SK-N-SH (cell line): ENCODE results near the gene CPS1. TPM values are rescaled to one million over a fixed set of nuclear protein-coding genes. Genes with fewer than 3 reads are reported as not detected.

Experiments used
- CTCF ChIA-PET: fragments of 300-600, 350-600 bp; formaldehyde crosslinking; extraction: SDS; loops from one replicate; lab custom pipeline; 2021; lab: Yijun Ruan, JAX
- POLR2A ChIA-PET: fragments of 350-600 bp; sonication (Branson Sonifier 250); formaldehyde crosslinking; extraction: SDS; loops from one replicate; lab custom pipeline; 2020; ENCODE audit warnings: antibody characterized with exemption, inconsistent platforms; lab: Yijun Ruan, JAX
- DNase-seq: peaks from one replicate; pipeline ENCODE4 v3.0.0; 2012
- H2AFZ ChIP-seq: fragments of 200-600 bp; sonication (generic); 2 replicates; pipeline ENCODE4 v1.8.1; 2016; ENCODE audit warnings: antibody characterized with exemption, mild to moderate bottlenecking, low read depth
- H3F3A ChIP-seq: fragments of 200-600 bp; sonication (generic); replicated peaks from 2 replicates; pipeline ENCODE3; 2016; ENCODE audit warnings: antibody characterized with exemption, mild to moderate bottlenecking; ENCODE audit not compliant: insufficient read depth
- H3K27ac ChIP-seq, 2 experiments: fragments of 200-500 bp in 1 of 2; fragments of 200-600 bp in 1 of 2; sonication (Bioruptor generic) in 1 of 2; sonication (generic), shearing (Covaris generic) in 1 of 2; 2 replicates each; pipeline versions ENCODE4 v1.5.1 to v1.6.1; 2014 to 2016; ENCODE audit warnings: low read depth in 2 of 2, inconsistent platforms in 1 of 2, low read length in 1 of 2, mild to moderate bottlenecking in 1 of 2, mixed read lengths in 1 of 2
- H3K27me3 ChIP-seq: fragments of 200-600 bp; sonication (generic), shearing (Covaris generic); 2 replicates; pipeline ENCODE4 v1.6.1; 2016; ENCODE audit warnings: mixed run types; ENCODE audit not compliant: insufficient read depth
- H3K36me3 ChIP-seq, 2 experiments: fragments of 200-500 bp in 1 of 2; fragments of 200-600 bp in 1 of 2; sonication (Bioruptor generic) in 1 of 2; sonication (generic) in 1 of 2; replicated peaks in 1 of 2; 2 replicates each; pipeline versions ENCODE3 to v1.5.1; 2014 to 2016; ENCODE audit warnings: low read length in 1 of 2, mild to moderate bottlenecking in 1 of 2; ENCODE audit not compliant: insufficient read depth in 2 of 2, control insufficient read depth in 1 of 2
- H3K4me1 ChIP-seq, 2 experiments: fragments of 200-500 bp in 1 of 2; fragments of 200-600 bp in 1 of 2; sonication (Bioruptor generic) in 1 of 2; sonication (generic), shearing (Covaris generic) in 1 of 2; 2 replicates each; pipeline versions ENCODE4 v1.5.1 to v1.6.1; 2014 to 2016; ENCODE audit warnings: low read depth in 1 of 2, low read length in 1 of 2, mixed run types in 1 of 2; ENCODE audit not compliant: insufficient read depth in 2 of 2, control insufficient read depth in 1 of 2
- H3K4me2 ChIP-seq: fragments of 200-600 bp; sonication (generic), shearing (Covaris generic); 2 replicates; pipeline ENCODE4 v1.6.1; 2017; ENCODE audit warnings: mixed run types
- H3K4me3 ChIP-seq, 2 experiments: fragments of 200-500 bp in 1 of 2; fragments of 200-600 bp in 1 of 2; sonication (Bioruptor generic) in 1 of 2; sonication (generic), shearing (Covaris generic) in 1 of 2; 2 replicates each; pipeline versions ENCODE4 v1.5.1 to v1.8.1; 2014 to 2016; ENCODE audit warnings: low read depth in 2 of 2, inconsistent platforms in 1 of 2, low read length in 1 of 2, mild to moderate bottlenecking in 1 of 2, mixed read lengths in 1 of 2, moderate library complexity in 1 of 2
- H3K79me2 ChIP-seq: fragments of 200-600 bp; sonication (generic); 2 replicates; pipeline ENCODE4 v1.8.1; 2017; ENCODE audit warnings: mild to moderate bottlenecking; ENCODE audit not compliant: insufficient read depth
- H3K9ac ChIP-seq: fragments of 200-600 bp; sonication (generic); 2 replicates; pipeline ENCODE4 v1.6.1; 2017; ENCODE audit warnings: mixed run types
- H3K9me2 ChIP-seq: fragments of 200-600 bp; sonication (generic); 2 replicates; pipeline ENCODE4 v1.6.1; 2017; ENCODE audit warnings: mixed run types
- H3K9me3 ChIP-seq: fragments of 200-600 bp; sonication (generic); 2 replicates; pipeline ENCODE4 v1.6.1; 2017; ENCODE audit warnings: mixed run types, mild to moderate bottlenecking, moderate library complexity
- H4K20me1 ChIP-seq: fragments of 200-600 bp; sonication (generic); 2 replicates; pipeline ENCODE4 v1.6.1; 2017; ENCODE audit warnings: mild to moderate bottlenecking, mixed run types; ENCODE audit not compliant: insufficient read depth
- ELF1 ChIP-seq: IDR thresholded peaks from 2 replicates; pipeline ENCODE4 v1.4.0; 2012
- EP300 ChIP-seq, 2 experiments: IDR thresholded peaks; 2 replicates each; pipeline versions ENCODE4 v1.4.0 to v1.6.1; 2012; ENCODE audit warnings: borderline replicate concordance in 1 of 2, low read depth in 1 of 2, low read length in 1 of 2
- GABPA ChIP-seq: IDR thresholded peaks from 2 replicates; pipeline ENCODE4 v1.4.0; 2012; ENCODE audit warnings: low read depth, mild to moderate bottlenecking
- GATA2 ChIP-seq: sonication (generic); formaldehyde crosslinking; IDR thresholded peaks from 2 replicates; pipeline ENCODE4 v1.5.0; 2020; ENCODE audit warnings: mild to moderate bottlenecking, missing genetic modification reagents
- JUND ChIP-seq: IDR thresholded peaks from 2 replicates; pipeline ENCODE4 v1.4.0; 2012
- MEF2A ChIP-seq: IDR thresholded peaks from 2 replicates; pipeline ENCODE4 v1.4.0; 2012; ENCODE audit warnings: low read depth, borderline replicate concordance
- MXI1 ChIP-seq: IDR thresholded peaks from 2 replicates; pipeline ENCODE4 v1.6.1; 2012; ENCODE audit warnings: mild to moderate bottlenecking, low read depth, low read length, improper control_type of control experiment
- NRF1 ChIP-seq: IDR thresholded peaks from 2 replicates; pipeline ENCODE4 v1.6.1; 2012; ENCODE audit warnings: low read depth, mild to moderate bottlenecking, low read length
- RCOR1 ChIP-seq: fragments of 150-350 bp; IDR thresholded peaks from 2 replicates; pipeline ENCODE4 v1.6.1; 2017; ENCODE audit warnings: antibody characterized with exemption, low read length
- TAF1 ChIP-seq: IDR thresholded peaks from 2 replicates; pipeline ENCODE4 v1.6.1; 2012; ENCODE audit warnings: low read depth, mild to moderate bottlenecking, low read length, moderate library complexity, borderline replicate concordance
- TCF12 ChIP-seq: IDR thresholded peaks from 2 replicates; pipeline ENCODE4 v1.4.0; 2012
- YY1 ChIP-seq: IDR thresholded peaks from 2 replicates; pipeline ENCODE4 v1.4.0; 2012; ENCODE audit warnings: low read depth, mild to moderate bottlenecking
- WGBS: methylation state at CpG from one replicate; pipeline ENCODE4 v1.1.6; 2017; ENCODE audit warnings: low lambda C conversion rate; 5-methylcytosine and 5-hydroxymethylcytosine counted together
- polyA plus RNA-seq, 3 experiments: library from polyadenylated mRNA; depleted of rRNA; stranded (reverse); fragments of >200 nt; gene quantifications; 2 replicates each; pipeline ENCODE4 v1.2.3, GENCODE V29; 2012
- TF ChIP-seq, protein P1 (sequence below): IDR thresholded peaks from 2 replicates; pipeline ENCODE4 v1.4.0; 2012; ENCODE audit warnings: low read depth
- TF ChIP-seq, protein P2 (sequence below): fragments of 200-600 bp; sonication (generic); IDR thresholded peaks from 2 replicates; pipeline ENCODE4 v1.6.1; 2017; ENCODE audit warnings: antibody characterized with exemption, mild to moderate bottlenecking, moderate library complexity
- TF ChIP-seq, protein P3 (sequence below): fragments of 150-350 bp; IDR thresholded peaks from 2 replicates; pipeline ENCODE4 v1.6.1; 2017; ENCODE audit warnings: antibody characterized with exemption, low read length, low read depth, borderline replicate concordance
- TF ChIP-seq, protein P4 (sequence below): IDR thresholded peaks from 2 replicates; pipeline ENCODE4 v1.6.1; 2012; ENCODE audit warnings: mild to moderate bottlenecking, low read depth, low read length, moderate library complexity

Gene CPS1
- polyA plus RNA-seq, 1 of the 3 experiments (the other 2 are of a cell fraction): 9.2 TPM

DNA sequence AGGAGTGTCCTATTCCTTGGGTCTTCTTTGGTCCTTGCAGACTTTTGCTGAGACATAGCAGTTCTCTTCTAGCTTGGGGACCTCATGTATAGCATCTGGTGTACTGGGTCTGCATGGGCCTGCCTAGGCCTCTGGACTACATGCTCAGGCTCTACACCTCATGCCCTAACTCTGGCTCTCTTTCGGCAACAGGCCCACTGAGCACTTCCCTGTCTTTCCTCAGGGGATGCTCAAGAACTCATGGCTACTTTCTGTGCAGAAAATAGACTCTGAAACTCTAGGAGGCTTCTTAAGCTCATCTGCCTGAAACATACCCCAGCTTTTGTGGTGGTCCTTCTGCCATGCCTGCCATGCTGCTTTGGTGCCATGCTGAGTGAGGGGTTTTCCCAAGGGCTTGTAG lies 21.5 kb upstream of the CPS1 start:
- CTCF ChIA-PET: interaction anchor here (2.9 kb wide), 1 partner anchor 32 kb away, joined by 16 read pairs; no protein-coding TSS in a partner anchor
- H3K9me3 ChIP-seq: no peaks in the 10 kb centered on the region
- H3F3A ChIP-seq: no peaks in the 10 kb centered on the region
- no peak overlapping the region for H3K9ac ChIP-seq
- TF ChIP-seq ELF1 (no peak), GATA2 (CRISPR knock-in tag) (no peak), TAF1 (no peak), MXI1 (no peak), JUND (no peak), EP300 (IDR thresholded peaks at IDR 0.05; ENCODE audit: borderline replicate concordance in 1 of 2, low read depth in 1 of 2, low read length in 1 of 2) (no peak), GABPA (no peak), MEF2A (no peak), YY1 (no peak), TCF12 (no peak), RCOR1 (no peak), NRF1 (no peak)
- TF ChIP-seq, protein P1, sequence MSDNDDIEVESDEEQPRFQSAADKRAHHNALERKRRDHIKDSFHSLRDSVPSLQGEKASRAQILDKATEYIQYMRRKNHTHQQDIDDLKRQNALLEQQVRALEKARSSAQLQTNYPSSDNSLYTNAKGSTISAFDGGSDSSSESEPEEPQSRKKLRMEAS: no peak
- TF ChIP-seq, protein P2, sequence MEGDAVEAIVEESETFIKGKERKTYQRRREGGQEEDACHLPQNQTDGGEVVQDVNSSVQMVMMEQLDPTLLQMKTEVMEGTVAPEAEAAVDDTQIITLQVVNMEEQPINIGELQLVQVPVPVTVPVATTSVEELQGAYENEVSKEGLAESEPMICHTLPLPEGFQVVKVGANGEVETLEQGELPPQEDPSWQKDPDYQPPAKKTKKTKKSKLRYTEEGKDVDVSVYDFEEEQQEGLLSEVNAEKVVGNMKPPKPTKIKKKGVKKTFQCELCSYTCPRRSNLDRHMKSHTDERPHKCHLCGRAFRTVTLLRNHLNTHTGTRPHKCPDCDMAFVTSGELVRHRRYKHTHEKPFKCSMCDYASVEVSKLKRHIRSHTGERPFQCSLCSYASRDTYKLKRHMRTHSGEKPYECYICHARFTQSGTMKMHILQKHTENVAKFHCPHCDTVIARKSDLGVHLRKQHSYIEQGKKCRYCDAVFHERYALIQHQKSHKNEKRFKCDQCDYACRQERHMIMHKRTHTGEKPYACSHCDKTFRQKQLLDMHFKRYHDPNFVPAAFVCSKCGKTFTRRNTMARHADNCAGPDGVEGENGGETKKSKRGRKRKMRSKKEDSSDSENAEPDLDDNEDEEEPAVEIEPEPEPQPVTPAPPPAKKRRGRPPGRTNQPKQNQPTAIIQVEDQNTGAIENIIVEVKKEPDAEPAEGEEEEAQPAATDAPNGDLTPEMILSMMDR: no peak
- TF ChIP-seq, protein P3, sequence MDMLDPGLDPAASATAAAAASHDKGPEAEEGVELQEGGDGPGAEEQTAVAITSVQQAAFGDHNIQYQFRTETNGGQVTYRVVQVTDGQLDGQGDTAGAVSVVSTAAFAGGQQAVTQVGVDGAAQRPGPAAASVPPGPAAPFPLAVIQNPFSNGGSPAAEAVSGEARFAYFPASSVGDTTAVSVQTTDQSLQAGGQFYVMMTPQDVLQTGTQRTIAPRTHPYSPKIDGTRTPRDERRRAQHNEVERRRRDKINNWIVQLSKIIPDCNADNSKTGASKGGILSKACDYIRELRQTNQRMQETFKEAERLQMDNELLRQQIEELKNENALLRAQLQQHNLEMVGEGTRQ: no peak
- TF ChIP-seq, protein P4, sequence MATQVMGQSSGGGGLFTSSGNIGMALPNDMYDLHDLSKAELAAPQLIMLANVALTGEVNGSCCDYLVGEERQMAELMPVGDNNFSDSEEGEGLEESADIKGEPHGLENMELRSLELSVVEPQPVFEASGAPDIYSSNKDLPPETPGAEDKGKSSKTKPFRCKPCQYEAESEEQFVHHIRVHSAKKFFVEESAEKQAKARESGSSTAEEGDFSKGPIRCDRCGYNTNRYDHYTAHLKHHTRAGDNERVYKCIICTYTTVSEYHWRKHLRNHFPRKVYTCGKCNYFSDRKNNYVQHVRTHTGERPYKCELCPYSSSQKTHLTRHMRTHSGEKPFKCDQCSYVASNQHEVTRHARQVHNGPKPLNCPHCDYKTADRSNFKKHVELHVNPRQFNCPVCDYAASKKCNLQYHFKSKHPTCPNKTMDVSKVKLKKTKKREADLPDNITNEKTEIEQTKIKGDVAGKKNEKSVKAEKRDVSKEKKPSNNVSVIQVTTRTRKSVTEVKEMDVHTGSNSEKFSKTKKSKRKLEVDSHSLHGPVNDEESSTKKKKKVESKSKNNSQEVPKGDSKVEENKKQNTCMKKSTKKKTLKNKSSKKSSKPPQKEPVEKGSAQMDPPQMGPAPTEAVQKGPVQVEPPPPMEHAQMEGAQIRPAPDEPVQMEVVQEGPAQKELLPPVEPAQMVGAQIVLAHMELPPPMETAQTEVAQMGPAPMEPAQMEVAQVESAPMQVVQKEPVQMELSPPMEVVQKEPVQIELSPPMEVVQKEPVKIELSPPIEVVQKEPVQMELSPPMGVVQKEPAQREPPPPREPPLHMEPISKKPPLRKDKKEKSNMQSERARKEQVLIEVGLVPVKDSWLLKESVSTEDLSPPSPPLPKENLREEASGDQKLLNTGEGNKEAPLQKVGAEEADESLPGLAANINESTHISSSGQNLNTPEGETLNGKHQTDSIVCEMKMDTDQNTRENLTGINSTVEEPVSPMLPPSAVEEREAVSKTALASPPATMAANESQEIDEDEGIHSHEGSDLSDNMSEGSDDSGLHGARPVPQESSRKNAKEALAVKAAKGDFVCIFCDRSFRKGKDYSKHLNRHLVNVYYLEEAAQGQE: no peak
- TF ChIP-seq, all 33 proteins: peak for 0
- H3K9me2 ChIP-seq: no peaks in the 10 kb centered on the region
- H4K20me1 ChIP-seq: no peaks in the 10 kb centered on the region
- H2AFZ ChIP-seq: no peak overlapping the region
- no peaks in the 10 kb centered on the region for H3K36me3 ChIP-seq
- no peaks in the 10 kb centered on the region for H3K79me2 ChIP-seq
- no peak for DNase-seq
- H3K4me1 ChIP-seq: peaks cover 0 to 4% of the 10 kb centered on the region in 2 experiments; a peak in 2 of 4 replicates
- no peak overlapping the region for H3K27ac ChIP-seq
- POLR2A ChIA-PET: no interaction called here
- H3K27me3 ChIP-seq: no peaks in the 10 kb centered on the region
- 60% methylated on average over 1 of the region's 1 CpG for WGBS
- H3K4me3 ChIP-seq: no peak overlapping the region
- no peak overlapping the region for H3K4me2 ChIP-seq
